ENCODE data around the gene GYPB.
"Not testable (repeated sequence)": the region's sequence is repeated elsewhere in the genome, so short reads cannot be mapped to it uniquely, and the experiment has no call there.

GYPB gene

GRCh38 chr4:143991761-143992160, 27.4 kb downstream of the GYPB start:
- H3K9me3 ChIP-seq (ENCODE audit: control insufficient read depth in 5 of 5, low read length in 5 of 5); H3K4me3 ChIP-seq (ENCODE audit: low read depth in 1 of 5, low read length in 5 of 5); H3K36me3 ChIP-seq (ENCODE audit: control insufficient read depth in 5 of 5, insufficient read depth in 5 of 5, low read length in 5 of 5); H3K27me3 ChIP-seq (ENCODE audit: control insufficient read depth in 5 of 5, insufficient read depth in 4 of 5, low read length in 5 of 5); H3K27ac ChIP-seq (ENCODE audit: low read depth, low read length); H3K4me1 ChIP-seq (ENCODE audit: control insufficient read depth in 5 of 5, insufficient read depth in 5 of 5, low read length in 5 of 5); H3K9ac ChIP-seq (ENCODE audit: low read length in 5 of 5): not testable (repeated sequence)

GRCh38 chr4:143990717-143991116, 28.5 kb downstream of the GYPB start:
- H3K9me3 ChIP-seq (ENCODE audit: control insufficient read depth in 5 of 5, low read length in 5 of 5); H3K4me1 ChIP-seq (ENCODE audit: control insufficient read depth in 5 of 5, insufficient read depth in 5 of 5, low read length in 5 of 5); H3K36me3 ChIP-seq (ENCODE audit: control insufficient read depth in 5 of 5, insufficient read depth in 5 of 5, low read length in 5 of 5); H3K27ac ChIP-seq (ENCODE audit: low read depth, low read length); H3K9ac ChIP-seq (ENCODE audit: low read length in 5 of 5); H3K27me3 ChIP-seq (ENCODE audit: control insufficient read depth in 5 of 5, insufficient read depth in 4 of 5, low read length in 5 of 5); H3K4me3 ChIP-seq (ENCODE audit: low read depth in 1 of 5, low read length in 5 of 5): not testable (repeated sequence)

- H3K4me1 ChIP-seq (ENCODE audit: control insufficient read depth in 5 of 5, insufficient read depth in 5 of 5, low read length in 5 of 5): no peaks in the 10 kb centered on the region
- H3K4me3 ChIP-seq (ENCODE audit: low read depth in 1 of 5, low read length in 5 of 5): no peak overlapping the region
- no peak overlapping the region for H3K27ac ChIP-seq (ENCODE audit: low read depth, low read length)
- H3K27me3 ChIP-seq (ENCODE audit: control insufficient read depth in 5 of 5, insufficient read depth in 4 of 5, low read length in 5 of 5): no peaks in the 10 kb centered on the region
- no peaks in the 10 kb centered on the region for H3K36me3 ChIP-seq (ENCODE audit: control insufficient read depth in 5 of 5, insufficient read depth in 5 of 5, low read length in 5 of 5)
- H3K9me3 ChIP-seq (ENCODE audit: control insufficient read depth in 5 of 5, low read length in 5 of 5): no peaks in the 10 kb centered on the region
- H3K9ac ChIP-seq (ENCODE audit: low read length in 5 of 5): no peak overlapping the region
Measured at GRCh38 chr4:143986180-143986579, 33.0 kb downstream of the GYPB start.

- not testable (repeated sequence) for H3K9me3 ChIP-seq (ENCODE audit: control insufficient read depth in 5 of 5, low read length in 5 of 5); H3K36me3 ChIP-seq (ENCODE audit: control insufficient read depth in 5 of 5, insufficient read depth in 5 of 5, low read length in 5 of 5); H3K4me1 ChIP-seq (ENCODE audit: control insufficient read depth in 5 of 5, insufficient read depth in 5 of 5, low read length in 5 of 5); H3K27ac ChIP-seq (ENCODE audit: low read depth, low read length); H3K4me3 ChIP-seq (ENCODE audit: low read depth in 1 of 5, low read length in 5 of 5); H3K9ac ChIP-seq (ENCODE audit: low read length in 5 of 5); H3K27me3 ChIP-seq (ENCODE audit: control insufficient read depth in 5 of 5, insufficient read depth in 4 of 5, low read length in 5 of 5)
Measured at GRCh38 chr4:143980776-143981175, 38.4 kb downstream of the GYPB start.

GRCh38 chr4:143975527-143975926, 43.7 kb downstream of the GYPB start:
- H3K27ac ChIP-seq (ENCODE audit: low read depth, low read length); H3K4me1 ChIP-seq (ENCODE audit: control insufficient read depth in 5 of 5, insufficient read depth in 5 of 5, low read length in 5 of 5); H3K36me3 ChIP-seq (ENCODE audit: control insufficient read depth in 5 of 5, insufficient read depth in 5 of 5, low read length in 5 of 5); H3K4me3 ChIP-seq (ENCODE audit: low read depth in 1 of 5, low read length in 5 of 5); H3K9ac ChIP-seq (ENCODE audit: low read length in 5 of 5); H3K9me3 ChIP-seq (ENCODE audit: control insufficient read depth in 5 of 5, low read length in 5 of 5); H3K27me3 ChIP-seq (ENCODE audit: control insufficient read depth in 5 of 5, insufficient read depth in 4 of 5, low read length in 5 of 5): not testable (repeated sequence)

- H3K9me3 ChIP-seq (ENCODE audit: control insufficient read depth in 5 of 5, low read length in 5 of 5); H3K4me3 ChIP-seq (ENCODE audit: low read depth in 1 of 5, low read length in 5 of 5); H3K36me3 ChIP-seq (ENCODE audit: control insufficient read depth in 5 of 5, insufficient read depth in 5 of 5, low read length in 5 of 5); H3K4me1 ChIP-seq (ENCODE audit: control insufficient read depth in 5 of 5, insufficient read depth in 5 of 5, low read length in 5 of 5); H3K27ac ChIP-seq (ENCODE audit: low read depth, low read length); H3K9ac ChIP-seq (ENCODE audit: low read length in 5 of 5); H3K27me3 ChIP-seq (ENCODE audit: control insufficient read depth in 5 of 5, insufficient read depth in 4 of 5, low read length in 5 of 5): not testable (repeated sequence)
Measured at GRCh38 chr4:143974021-143974420, 45.2 kb downstream of the GYPB start.

- no peaks in the 10 kb centered on the region for H3K9me3 ChIP-seq (ENCODE audit: control insufficient read depth in 5 of 5, low read length in 5 of 5)
- no peak overlapping the region for H3K9ac ChIP-seq (ENCODE audit: low read length in 5 of 5)
- H3K4me1 ChIP-seq (ENCODE audit: control insufficient read depth in 5 of 5, insufficient read depth in 5 of 5, low read length in 5 of 5): no peaks in the 10 kb centered on the region
- no peak overlapping the region for H3K4me3 ChIP-seq (ENCODE audit: low read depth in 1 of 5, low read length in 5 of 5)
- H3K27me3 ChIP-seq (ENCODE audit: control insufficient read depth in 5 of 5, insufficient read depth in 4 of 5, low read length in 5 of 5): no peaks in the 10 kb centered on the region
- no peaks in the 10 kb centered on the region for H3K36me3 ChIP-seq (ENCODE audit: control insufficient read depth in 5 of 5, insufficient read depth in 5 of 5, low read length in 5 of 5)
- no peak overlapping the region for H3K27ac ChIP-seq (ENCODE audit: low read depth, low read length)
Measured at GRCh38 chr4:143961075-143961474, 58.1 kb downstream of the GYPB start.

- not testable (repeated sequence) for H3K36me3 ChIP-seq (ENCODE audit: control insufficient read depth in 5 of 5, insufficient read depth in 5 of 5, low read length in 5 of 5); H3K9ac ChIP-seq (ENCODE audit: low read length in 5 of 5); H3K4me3 ChIP-seq (ENCODE audit: low read depth in 1 of 5, low read length in 5 of 5); H3K27me3 ChIP-seq (ENCODE audit: control insufficient read depth in 5 of 5, insufficient read depth in 4 of 5, low read length in 5 of 5); H3K27ac ChIP-seq (ENCODE audit: low read depth, low read length); H3K4me1 ChIP-seq (ENCODE audit: control insufficient read depth in 5 of 5, insufficient read depth in 5 of 5, low read length in 5 of 5); H3K9me3 ChIP-seq (ENCODE audit: control insufficient read depth in 5 of 5, low read length in 5 of 5)
Measured at GRCh38 chr4:143955306-143955705, 63.9 kb downstream of the GYPB start.

- H3K4me1 ChIP-seq (ENCODE audit: control insufficient read depth in 5 of 5, insufficient read depth in 5 of 5, low read length in 5 of 5); H3K9me3 ChIP-seq (ENCODE audit: control insufficient read depth in 5 of 5, low read length in 5 of 5); H3K27ac ChIP-seq (ENCODE audit: low read depth, low read length); H3K4me3 ChIP-seq (ENCODE audit: low read depth in 1 of 5, low read length in 5 of 5); H3K36me3 ChIP-seq (ENCODE audit: control insufficient read depth in 5 of 5, insufficient read depth in 5 of 5, low read length in 5 of 5); H3K27me3 ChIP-seq (ENCODE audit: control insufficient read depth in 5 of 5, insufficient read depth in 4 of 5, low read length in 5 of 5); H3K9ac ChIP-seq (ENCODE audit: low read length in 5 of 5): not testable (repeated sequence)
Measured at GRCh38 chr4:143951458-143951972, 67.7 kb downstream of the GYPB start.

- H3K4me3 ChIP-seq (ENCODE audit: low read depth in 1 of 5, low read length in 5 of 5); H3K27ac ChIP-seq (ENCODE audit: low read depth, low read length); H3K27me3 ChIP-seq (ENCODE audit: control insufficient read depth in 5 of 5, insufficient read depth in 4 of 5, low read length in 5 of 5); H3K4me1 ChIP-seq (ENCODE audit: control insufficient read depth in 5 of 5, insufficient read depth in 5 of 5, low read length in 5 of 5); H3K36me3 ChIP-seq (ENCODE audit: control insufficient read depth in 5 of 5, insufficient read depth in 5 of 5, low read length in 5 of 5); H3K9me3 ChIP-seq (ENCODE audit: control insufficient read depth in 5 of 5, low read length in 5 of 5); H3K9ac ChIP-seq (ENCODE audit: low read length in 5 of 5): not testable (repeated sequence)
Measured at GRCh38 chr4:143950967-143951366, 68.2 kb downstream of the GYPB start.

- not testable (repeated sequence) for H3K4me3 ChIP-seq (ENCODE audit: low read depth in 1 of 5, low read length in 5 of 5); H3K27ac ChIP-seq (ENCODE audit: low read depth, low read length)
Measured at GRCh38 chr4:143950185-143950584, 69.0 kb downstream of the GYPB start.

More at GRCh38 chr4:143950185-143950584, 69.0 kb downstream of the GYPB start:
- H3K36me3 ChIP-seq (ENCODE audit: control insufficient read depth in 5 of 5, insufficient read depth in 5 of 5, low read length in 5 of 5); H3K9me3 ChIP-seq (ENCODE audit: control insufficient read depth in 5 of 5, low read length in 5 of 5); H3K27me3 ChIP-seq (ENCODE audit: control insufficient read depth in 5 of 5, insufficient read depth in 4 of 5, low read length in 5 of 5); H3K4me1 ChIP-seq (ENCODE audit: control insufficient read depth in 5 of 5, insufficient read depth in 5 of 5, low read length in 5 of 5); H3K9ac ChIP-seq (ENCODE audit: low read length in 5 of 5): not testable (repeated sequence)

Data from subcutaneous abdominal adipose tissue (tissue), 5 donors.